GM10266 (cell line): ENCODE results near the gene ANXA2.
"Not testable (repeated sequence)": the region's sequence is repeated elsewhere in the genome, so short reads cannot be mapped to it uniquely, and the experiment has no call there.

Experiments used
- DNase-seq: peaks from one replicate; pipeline ENCODE4 v3.0.0; 2012; ENCODE audit errors: extremely low spot score
- TF ChIP-seq, protein P1 (sequence below): IDR thresholded peaks from 2 replicates; pipeline ENCODE4 v1.5.1; 2012; ENCODE audit warnings: mild to moderate bottlenecking, low read depth; ENCODE audit not compliant: control insufficient read depth, insufficient read depth; ENCODE audit errors: missing control alignments

ANXA2 gene

DNA sequence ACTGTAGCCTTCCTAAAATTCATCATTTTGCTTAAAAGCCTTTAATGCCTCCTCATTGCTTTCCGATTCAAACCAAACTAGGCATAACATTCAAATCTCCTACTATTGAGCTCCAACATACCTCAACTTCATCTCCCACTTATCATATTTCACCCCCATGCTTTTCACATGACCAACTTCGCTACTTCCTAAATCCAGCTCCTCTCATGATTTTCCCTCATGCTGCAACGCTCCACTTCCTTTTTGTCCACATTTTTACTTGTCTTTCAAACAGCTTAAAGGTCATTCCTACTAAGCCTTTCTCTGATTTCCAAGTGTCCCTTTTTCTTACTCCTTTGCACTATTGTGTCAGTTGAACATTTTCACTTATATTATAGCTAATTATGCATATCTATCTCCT, 20.3 kb upstream of the ANXA2 start:
- TF ChIP-seq, protein P1, sequence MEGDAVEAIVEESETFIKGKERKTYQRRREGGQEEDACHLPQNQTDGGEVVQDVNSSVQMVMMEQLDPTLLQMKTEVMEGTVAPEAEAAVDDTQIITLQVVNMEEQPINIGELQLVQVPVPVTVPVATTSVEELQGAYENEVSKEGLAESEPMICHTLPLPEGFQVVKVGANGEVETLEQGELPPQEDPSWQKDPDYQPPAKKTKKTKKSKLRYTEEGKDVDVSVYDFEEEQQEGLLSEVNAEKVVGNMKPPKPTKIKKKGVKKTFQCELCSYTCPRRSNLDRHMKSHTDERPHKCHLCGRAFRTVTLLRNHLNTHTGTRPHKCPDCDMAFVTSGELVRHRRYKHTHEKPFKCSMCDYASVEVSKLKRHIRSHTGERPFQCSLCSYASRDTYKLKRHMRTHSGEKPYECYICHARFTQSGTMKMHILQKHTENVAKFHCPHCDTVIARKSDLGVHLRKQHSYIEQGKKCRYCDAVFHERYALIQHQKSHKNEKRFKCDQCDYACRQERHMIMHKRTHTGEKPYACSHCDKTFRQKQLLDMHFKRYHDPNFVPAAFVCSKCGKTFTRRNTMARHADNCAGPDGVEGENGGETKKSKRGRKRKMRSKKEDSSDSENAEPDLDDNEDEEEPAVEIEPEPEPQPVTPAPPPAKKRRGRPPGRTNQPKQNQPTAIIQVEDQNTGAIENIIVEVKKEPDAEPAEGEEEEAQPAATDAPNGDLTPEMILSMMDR = no peak
- DNase-seq = no peak

DNA sequence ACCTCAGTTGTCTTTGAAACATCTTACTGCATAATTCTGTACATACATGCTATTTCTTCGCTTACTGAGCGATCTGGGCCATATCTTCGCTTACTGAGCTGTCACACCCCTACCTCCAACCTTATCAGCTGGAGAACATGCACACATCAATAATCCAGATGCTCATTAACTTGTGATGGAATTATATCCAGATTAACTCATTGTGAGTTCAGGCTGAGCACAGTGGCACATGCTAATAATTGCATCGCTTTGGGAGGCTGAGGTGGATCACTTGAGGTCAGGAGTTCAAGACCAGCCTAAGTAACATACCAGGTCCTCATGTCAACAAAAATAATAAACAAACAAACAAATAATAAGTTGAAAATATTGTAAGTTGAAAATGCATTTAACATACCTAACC, 19.3 kb upstream of the ANXA2 start:
- TF ChIP-seq, protein P1 = no peak
- no peak for DNase-seq

DNA sequence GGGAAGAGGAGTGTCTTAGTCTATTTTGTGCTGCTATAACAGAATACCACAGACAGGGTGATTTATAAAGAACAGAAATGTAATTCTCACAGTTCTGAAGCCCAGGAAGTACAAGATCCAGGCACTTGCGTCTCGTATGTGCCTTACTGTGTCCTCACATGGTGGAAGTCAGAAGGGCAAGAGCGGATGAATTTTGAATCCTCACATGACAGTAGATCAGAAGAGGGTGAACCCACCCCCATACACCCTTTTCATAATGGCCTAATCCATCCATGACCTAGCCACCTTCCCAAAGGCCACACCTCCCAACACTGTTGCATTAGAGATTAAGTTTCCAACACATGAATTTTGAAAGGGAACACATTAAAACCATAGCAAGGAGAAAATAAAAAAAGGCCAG, 18.7 kb upstream of the ANXA2 start:
- no peak for DNase-seq
- TF ChIP-seq, protein P1 = no peak

DNA sequence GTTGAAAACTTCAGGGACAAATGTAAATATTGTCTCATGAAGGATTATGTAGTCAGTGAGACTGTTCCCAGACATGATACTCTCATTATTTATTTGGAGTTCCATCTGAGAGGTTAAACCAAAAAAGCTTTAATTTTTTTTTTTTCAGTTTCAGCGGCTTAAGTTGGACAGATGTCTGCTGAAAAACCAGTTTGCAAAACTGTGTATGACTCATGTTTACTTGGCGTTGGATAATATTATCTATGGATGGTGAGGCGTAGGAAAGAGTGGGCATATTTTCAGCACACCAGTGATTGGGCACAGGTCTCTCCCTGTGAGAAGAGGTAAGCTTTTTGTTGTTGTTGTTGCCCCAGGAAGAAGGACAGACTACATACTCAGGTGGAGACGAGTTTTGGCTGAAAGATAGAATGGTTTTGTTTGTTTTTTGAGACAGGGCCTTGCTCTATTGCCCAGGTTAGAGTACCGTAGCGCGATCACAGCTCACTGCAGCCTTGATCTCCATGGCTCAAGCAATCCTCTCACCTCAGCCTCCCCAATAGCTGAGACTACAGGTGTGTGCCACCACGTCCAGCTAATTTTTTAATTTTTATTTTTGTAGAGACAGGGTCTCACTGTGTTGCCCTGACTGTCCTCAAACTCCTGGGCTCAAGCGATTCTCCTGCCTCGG, 16.4 kb upstream of the ANXA2 start:
- TF ChIP-seq, protein P1 = no peak
- DNase-seq = no peak

DNA sequence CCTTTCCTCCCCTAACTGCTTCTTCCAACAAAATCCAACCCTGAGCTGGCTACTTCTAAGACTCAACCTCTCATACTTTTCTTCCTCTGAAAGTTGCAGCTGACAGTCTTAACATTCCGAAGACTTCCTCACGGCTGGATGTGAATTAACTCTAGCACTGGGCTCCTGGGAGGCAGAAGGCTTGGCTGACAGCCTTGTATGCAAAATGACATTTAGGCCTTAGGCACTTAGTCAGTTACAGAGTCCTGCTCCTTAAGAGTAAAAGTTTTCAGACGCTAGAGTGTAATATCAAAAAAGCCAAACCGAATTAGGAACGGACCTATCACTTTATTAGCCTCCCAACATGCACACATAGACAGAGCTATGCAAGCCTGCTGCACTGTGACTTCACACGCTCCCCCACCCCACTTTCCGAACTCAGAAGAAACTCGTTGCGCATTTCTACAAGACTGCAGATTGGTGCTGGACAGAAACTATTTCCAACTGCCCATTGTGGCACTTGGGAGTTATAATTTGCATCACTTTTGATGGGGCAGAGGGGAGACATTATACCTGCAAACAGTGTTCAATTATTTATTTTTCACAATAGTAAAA, 15.5 kb upstream of the ANXA2 start:
- TF ChIP-seq, protein P1 = no peak
- no peak for DNase-seq

DNA sequence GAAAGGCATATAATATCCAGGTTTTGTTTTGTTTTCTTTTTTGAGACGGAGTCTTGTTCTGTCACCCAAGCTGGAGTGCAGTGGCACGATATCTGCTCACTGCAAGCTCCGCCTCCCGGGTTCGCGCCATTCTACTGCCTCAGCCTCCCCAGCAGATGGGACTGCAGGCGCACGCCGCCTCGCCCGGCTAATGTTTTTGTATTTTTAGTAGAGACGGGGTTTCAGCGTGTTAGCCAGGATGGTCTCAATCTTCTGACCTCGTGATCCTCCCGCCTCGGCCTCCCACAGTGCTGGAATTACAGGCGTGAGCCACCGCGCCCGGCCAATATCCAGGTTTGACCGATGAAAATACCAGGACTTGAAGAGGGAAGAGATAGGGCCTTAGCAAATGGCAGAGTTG, 15.0 kb upstream of the ANXA2 start:
- DNase-seq = not testable (repeated sequence)

DNA sequence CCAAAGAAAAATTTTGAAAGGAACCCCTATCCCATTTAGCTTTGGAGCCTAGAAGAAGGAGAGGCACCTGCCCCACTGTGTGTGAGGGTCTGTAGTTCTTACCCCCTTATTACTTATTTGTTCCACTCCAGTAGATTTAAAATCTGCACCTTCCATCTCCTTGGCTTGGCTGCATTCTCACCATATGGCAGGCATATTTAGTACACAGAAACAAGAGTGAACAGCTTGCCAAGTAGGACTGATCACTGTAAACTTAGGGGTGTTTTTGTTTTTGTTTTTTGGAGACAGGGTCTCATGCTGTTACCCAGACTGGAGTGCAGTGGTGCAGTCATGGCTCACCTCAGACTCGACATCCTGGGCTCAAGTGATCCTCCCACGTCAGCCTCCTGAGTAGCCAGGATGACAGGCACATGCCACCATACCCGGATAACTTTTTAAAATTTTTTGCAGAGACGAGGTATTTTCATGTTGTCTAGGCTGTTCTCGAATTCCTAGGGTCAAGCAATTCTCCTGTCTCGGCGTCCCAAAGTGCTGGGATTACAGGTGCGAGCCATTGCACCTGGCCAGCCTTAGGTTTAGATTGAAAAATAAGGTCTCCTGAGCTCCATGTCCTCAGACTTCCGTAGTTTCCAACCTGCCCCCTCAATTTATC, 14.1 kb upstream of the ANXA2 start:
- no peak for DNase-seq
- TF ChIP-seq, protein P1 = no peak

DNA sequence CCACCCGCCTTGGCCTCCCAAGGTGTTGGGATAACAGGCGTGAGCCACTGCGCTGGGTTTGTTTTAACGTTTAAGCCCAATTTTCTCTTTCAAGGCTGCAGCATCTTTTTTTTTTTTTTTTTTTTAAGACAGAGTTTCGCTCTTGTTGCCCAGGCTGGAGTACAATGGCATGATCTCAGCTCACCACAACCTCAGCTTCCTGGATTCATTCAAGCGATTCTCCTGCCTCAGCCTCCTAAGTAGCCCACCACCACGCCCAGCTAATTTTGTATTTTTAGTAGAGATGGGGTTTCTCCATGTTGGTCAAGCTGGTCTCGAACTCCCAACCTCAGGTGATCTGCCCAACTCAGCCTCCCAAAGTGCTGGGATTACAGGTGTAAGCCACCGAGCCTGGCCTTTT, 12.6 kb upstream of the ANXA2 start:
- DNase-seq = not testable (repeated sequence)
